Spleen (tissue), 11 donors: ENCODE data around the gene VWA1. TPM values are rescaled to one million over a fixed set of nuclear protein-coding genes. Genes with fewer than 3 reads are reported as not detected.
A peak's percentile ranks its signal among the peaks of the same experiment; 100 is the strongest.

Source experiments
- DNase-seq: peaks from one replicate; pipeline ENCODE4 v3.0.0-alpha.2; 2020
- H3K27ac ChIP-seq, 8 donors: fragments of 200-600 bp; sonication (generic) in 7 of 8; 1 replicate in 4 of 8; 2 replicates in 4 of 8; pipeline versions ENCODE4 v1.5.0 to v1.8.0; 2016 to 2021; ENCODE audit warnings: inconsistent platforms in 4 of 8, mild to moderate bottlenecking in 4 of 8, moderate library complexity in 1 of 8
- H3K27me3 ChIP-seq, 7 donors: fragments of 200-600 bp; sonication (generic) in 6 of 7; replicated peaks in 1 of 7; 1 replicate in 4 of 7; 2 replicates in 3 of 7; pipeline versions ENCODE4 v1.5.0 to v1.8.0; 2016 to 2021; ENCODE audit warnings: inconsistent platforms in 3 of 7, mild to moderate bottlenecking in 1 of 7
- H3K36me3 ChIP-seq, 6 donors: fragments of 200-600 bp; sonication (generic) in 5 of 6; 1 replicate in 4 of 6; 2 replicates in 2 of 6; pipeline versions ENCODE4 v1.5.0 to v1.8.0; 2016 to 2021; ENCODE audit warnings: inconsistent platforms in 2 of 6
- H3K4me1 ChIP-seq, 6 donors: fragments of 200-600 bp; sonication (generic) in 5 of 6; 1 replicate in 3 of 6; 2 replicates in 3 of 6; pipeline versions ENCODE4 v1.5.0 to v1.8.0; 2016 to 2021; ENCODE audit warnings: inconsistent platforms in 3 of 6
- H3K4me3 ChIP-seq, 8 donors: fragments of 200-600 bp; sonication (generic) in 7 of 8; 1 replicate in 4 of 8; 2 replicates in 4 of 8; pipeline versions ENCODE4 v1.5.0 to v1.8.0; 2016 to 2021; ENCODE audit warnings: inconsistent platforms in 4 of 8, mild to moderate bottlenecking in 4 of 8, moderate library complexity in 2 of 8
- H3K9me3 ChIP-seq, 8 donors: fragments of 200-600 bp; sonication (generic) in 7 of 8; 1 replicate in 4 of 8; 2 replicates in 4 of 8; pipeline versions ENCODE4 v1.5.0 to v1.8.0; 2016 to 2021; ENCODE audit warnings: inconsistent platforms in 4 of 8
- POLR2A ChIP-seq, 3 donors: fragments of 450-650 bp; IDR thresholded peaks; one replicate each; pipeline ENCODE4 v1.5.1; 2017; ENCODE audit warnings: antibody characterized with exemption in 3 of 3, mild to moderate bottlenecking in 1 of 3
- POLR2AphosphoS5 ChIP-seq, 3 donors: sonication (generic); formaldehyde crosslinking; IDR thresholded peaks; one replicate each; pipeline ENCODE4 v1.5.1; 2017; ENCODE audit warnings: antibody characterized with exemption in 3 of 3
- whole genome bisulfite sequencing, 5 donors: extraction: QIAGEN DNeasy Blood & Tissue Kit in 3 of 5; methylation state at CpG; one replicate each; pipeline versions ENCODE4 v1.1.5 to v1.1.7; 2013 to 2018; 5-methylcytosine and 5-hydroxymethylcytosine counted together
- intact Hi-C: fragments of 100-400 bp; cut with DNase I; formaldehyde crosslinking; loops from one replicate; pipeline ENCODE4 v1.15.0; 2023; ENCODE audit warnings: low total_unique reads
- polyA plus RNA-seq, 3 donors: library from polyadenylated mRNA; stranded (reverse); fragments of 200-250 nt; gene quantifications; one replicate each; pipeline ENCODE4 v1.2.1, GENCODE V29; 2013
- total RNA-seq, 7 donors: library from RNA; depleted of rRNA in 3 of 7; stranded (reverse); fragments of >200 nt in 3 of 7; fragmentation: NEBNext Ultra II Directional in 4 of 7; extraction: Animal tissue kit (Norgen Biotek cat#: 25700) in 4 of 7; gene quantifications; one replicate each; pipeline versions ENCODE4 v1.1.0 to v1.2.1, GENCODE V29; 2016 to 2021
- TF ChIP-seq, protein P1 (sequence below), 11 experiments: fragments of 200-600 bp in 7 of 11; fragments of 450-650 bp in 4 of 11; sonication (generic) in 4 of 11; IDR thresholded peaks in 8 of 11; conservative IDR thresholded peaks in 3 of 11; 1 replicate in 7 of 11; 2 replicates in 4 of 11; pipeline versions ENCODE4 v1.4.0 to v1.8.0; 2016 to 2021; ENCODE audit warnings: antibody characterized with exemption in 11 of 11, inconsistent platforms in 4 of 11, mild to moderate bottlenecking in 1 of 11
- donor health status: healthy with polysubstance abuse.
- donor health status: DM: no; HTN: no; CAD: no; lungs with moderate emphysema.
- donor health status: DM: no; HTN: no; CAD: no.
- donor health status: Bipolar disorder and iron deficiency.
- donor health status: healthy.
- donor health status: DM: no; HTN: no; CAD: no.
- donor health status: DM: yes; HTN: yes; CAD: no.

Gene VWA1
- total and polyA plus RNA-seq, 10 donors = 3.9 to 18.0 (median 12.4) TPM

GRCh38 chr1:1418464-1419362 is 16.8 kb upstream of the VWA1 start:
- Histone ChIP-seq H3K4me3 (no peak overlapping the region), H3K27ac (no peak overlapping the region), H3K4me1 (peaks cover 0 to 17% (median 6%) of the 10 kb centered on the region in 6 donors), H3K36me3 (no peaks in the 10 kb centered on the region), H3K9me3 (no peaks in the 10 kb centered on the region), H3K27me3 (peaks cover 0 to 40% (median 14%) of the 10 kb centered on the region in 7 donors)
- DNase-seq = no peak
- intact Hi-C loops = no loop called here
- TF ChIP-seq POLR2A (IDR thresholded peaks at IDR 0.05) (no peak), POLR2AphosphoS5 (IDR thresholded peaks at IDR 0.05) (no peak)
- TF ChIP-seq, protein P1, sequence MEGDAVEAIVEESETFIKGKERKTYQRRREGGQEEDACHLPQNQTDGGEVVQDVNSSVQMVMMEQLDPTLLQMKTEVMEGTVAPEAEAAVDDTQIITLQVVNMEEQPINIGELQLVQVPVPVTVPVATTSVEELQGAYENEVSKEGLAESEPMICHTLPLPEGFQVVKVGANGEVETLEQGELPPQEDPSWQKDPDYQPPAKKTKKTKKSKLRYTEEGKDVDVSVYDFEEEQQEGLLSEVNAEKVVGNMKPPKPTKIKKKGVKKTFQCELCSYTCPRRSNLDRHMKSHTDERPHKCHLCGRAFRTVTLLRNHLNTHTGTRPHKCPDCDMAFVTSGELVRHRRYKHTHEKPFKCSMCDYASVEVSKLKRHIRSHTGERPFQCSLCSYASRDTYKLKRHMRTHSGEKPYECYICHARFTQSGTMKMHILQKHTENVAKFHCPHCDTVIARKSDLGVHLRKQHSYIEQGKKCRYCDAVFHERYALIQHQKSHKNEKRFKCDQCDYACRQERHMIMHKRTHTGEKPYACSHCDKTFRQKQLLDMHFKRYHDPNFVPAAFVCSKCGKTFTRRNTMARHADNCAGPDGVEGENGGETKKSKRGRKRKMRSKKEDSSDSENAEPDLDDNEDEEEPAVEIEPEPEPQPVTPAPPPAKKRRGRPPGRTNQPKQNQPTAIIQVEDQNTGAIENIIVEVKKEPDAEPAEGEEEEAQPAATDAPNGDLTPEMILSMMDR (IDR thresholded peaks at IDR 0.05 in 8 of 11, conservative IDR thresholded peaks at IDR 0.05 in 3 of 11) = no peak
- WGBS, 5 donors = 82 to 92% (median 90%) methylated on average over 13 to 26 of the region's 26 CpGs

- TF ChIP-seq POLR2AphosphoS5 (IDR thresholded peaks at IDR 0.05) (no peak), POLR2A (IDR thresholded peaks at IDR 0.05) (no peak)
- TF ChIP-seq, protein P1 (IDR thresholded peaks at IDR 0.05 in 8 of 11, conservative IDR thresholded peaks at IDR 0.05 in 3 of 11) = no peak
- peaks cover 0 to 46% (median 14%) of the 10 kb centered on the region in 7 donors for H3K27me3 ChIP-seq
- H3K9me3 ChIP-seq = no peaks in the 10 kb centered on the region
- peak overlapping the region in 2 of 8 donors; percentile 51 to 52 for H3K27ac ChIP-seq
- no peak for DNase-seq
- intact Hi-C loops = no loop called here
- peak overlapping the region in 4 of 8 donors; percentile 13 to 60 (median 32) for H3K4me3 ChIP-seq
- 76 to 93% (median 90%) methylated on average over 7 to 21 of the region's 21 CpGs for WGBS, 5 donors
- no peaks in the 10 kb centered on the region for H3K36me3 ChIP-seq
- peaks cover 0 to 17% (median 6%) of the 10 kb centered on the region in 6 donors for H3K4me1 ChIP-seq
These were observed 16.1 kb upstream of the VWA1 start for GRCh38 chr1:1419363-1419812.

DNA sequence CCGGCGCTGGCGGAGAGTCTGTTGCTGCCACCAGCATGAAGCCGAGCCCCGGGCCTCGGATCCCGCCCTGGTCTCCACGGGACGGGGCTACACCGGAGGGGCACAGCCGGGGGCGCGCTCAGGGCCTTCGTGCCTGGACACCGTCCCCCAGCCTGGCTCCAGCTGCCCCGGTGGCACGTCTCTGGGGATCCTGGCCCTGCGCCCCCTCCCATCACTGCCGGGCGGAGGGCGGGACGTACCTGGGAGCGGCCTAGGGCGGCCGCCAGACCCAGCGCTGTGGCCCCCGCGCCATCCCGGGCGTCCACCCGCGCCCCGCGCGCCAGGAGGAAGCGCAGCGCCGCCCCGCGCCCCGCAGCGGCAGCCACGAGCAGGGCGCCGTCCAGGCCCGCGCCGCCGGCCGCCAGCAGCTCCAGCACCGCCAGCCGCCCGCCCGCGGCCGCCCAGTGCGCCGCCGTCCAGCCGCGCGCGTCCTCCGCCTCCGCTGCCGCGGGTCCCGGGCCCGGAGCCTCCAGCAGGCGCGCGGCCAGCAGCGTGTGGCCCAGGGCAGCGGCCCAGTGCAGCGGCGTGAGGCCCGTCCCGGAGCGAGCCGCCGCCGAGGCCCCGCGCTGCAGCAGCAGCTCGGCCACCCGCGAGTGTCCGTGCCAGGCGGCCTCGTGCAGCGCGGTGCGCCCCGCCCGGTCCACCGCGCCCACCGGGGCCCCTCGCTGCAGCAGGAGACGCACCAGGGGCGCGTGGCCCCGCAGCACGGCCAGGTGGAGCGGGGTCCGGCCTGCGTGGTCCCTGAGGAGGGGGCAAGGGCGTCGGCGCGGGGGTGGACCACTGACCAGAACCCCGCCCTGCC is 15.5 kb upstream of the VWA1 start:
- TF ChIP-seq, protein P1 (IDR thresholded peaks at IDR 0.05 in 8 of 11, conservative IDR thresholded peaks at IDR 0.05 in 3 of 11) = no peak
- no peak for TF ChIP-seq POLR2A (IDR thresholded peaks at IDR 0.05)
- TF ChIP-seq POLR2AphosphoS5 (IDR thresholded peaks at IDR 0.05) = no peak
- Histone ChIP-seq H3K27me3 (peaks cover 0 to 53% (median 14%) of the 10 kb centered on the region in 7 donors), H3K4me3 (peak overlapping the region in 5 of 8 donors; percentile 13 to 60 (median 23))

More for the DNA sequence above, 15.5 kb upstream of the VWA1 start:
- Histone ChIP-seq H3K27ac (peak overlapping the region in 2 of 8 donors; percentile 51 to 52), H3K4me1 (peaks cover 0 to 17% (median 6%) of the 10 kb centered on the region in 6 donors), H3K36me3 (no peaks in the 10 kb centered on the region), H3K9me3 (no peaks in the 10 kb centered on the region)
- 5 to 93% (median 17%) methylated on average over 3 to 112 of the region's 112 CpGs for WGBS, 5 donors
- DNase-seq = peak; percentile 64
- intact Hi-C loops = no loop called here
